ENCODE results near the gene KIAA1614.

The KIAA1614 gene

DNA sequence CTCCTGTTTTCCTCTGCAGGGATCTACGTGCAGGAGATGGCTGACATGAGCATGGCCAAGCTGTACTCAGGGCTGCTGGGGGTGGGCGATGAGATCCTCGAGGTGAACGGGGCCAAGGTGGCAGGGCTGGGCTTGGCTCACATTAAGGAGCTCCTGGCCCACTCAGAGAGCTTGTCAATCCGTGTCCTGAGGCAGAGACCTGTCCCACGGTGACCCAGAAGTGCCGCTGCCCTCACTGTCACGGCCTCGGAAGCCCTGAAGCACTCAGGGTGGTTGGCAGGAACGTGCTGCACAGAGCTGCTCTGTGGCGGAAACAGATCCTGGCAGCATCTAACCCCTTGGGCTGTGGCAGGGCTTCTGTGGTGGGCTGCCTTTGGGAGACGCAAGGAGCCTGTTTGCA lies 37.6 kb downstream of the KIAA1614 start:
- Histone ChIP-seq H3K27ac (replicated peaks) (no peak overlapping the region), H3K4me3 (replicated peaks; ENCODE audit: insufficient read depth, low read length) (no peak overlapping the region), H3K27me3 (ENCODE audit: insufficient read depth, poor library complexity, severe bottlenecking) (no peaks in the 10 kb centered on the region)
- TF ChIP-seq, protein P1, sequence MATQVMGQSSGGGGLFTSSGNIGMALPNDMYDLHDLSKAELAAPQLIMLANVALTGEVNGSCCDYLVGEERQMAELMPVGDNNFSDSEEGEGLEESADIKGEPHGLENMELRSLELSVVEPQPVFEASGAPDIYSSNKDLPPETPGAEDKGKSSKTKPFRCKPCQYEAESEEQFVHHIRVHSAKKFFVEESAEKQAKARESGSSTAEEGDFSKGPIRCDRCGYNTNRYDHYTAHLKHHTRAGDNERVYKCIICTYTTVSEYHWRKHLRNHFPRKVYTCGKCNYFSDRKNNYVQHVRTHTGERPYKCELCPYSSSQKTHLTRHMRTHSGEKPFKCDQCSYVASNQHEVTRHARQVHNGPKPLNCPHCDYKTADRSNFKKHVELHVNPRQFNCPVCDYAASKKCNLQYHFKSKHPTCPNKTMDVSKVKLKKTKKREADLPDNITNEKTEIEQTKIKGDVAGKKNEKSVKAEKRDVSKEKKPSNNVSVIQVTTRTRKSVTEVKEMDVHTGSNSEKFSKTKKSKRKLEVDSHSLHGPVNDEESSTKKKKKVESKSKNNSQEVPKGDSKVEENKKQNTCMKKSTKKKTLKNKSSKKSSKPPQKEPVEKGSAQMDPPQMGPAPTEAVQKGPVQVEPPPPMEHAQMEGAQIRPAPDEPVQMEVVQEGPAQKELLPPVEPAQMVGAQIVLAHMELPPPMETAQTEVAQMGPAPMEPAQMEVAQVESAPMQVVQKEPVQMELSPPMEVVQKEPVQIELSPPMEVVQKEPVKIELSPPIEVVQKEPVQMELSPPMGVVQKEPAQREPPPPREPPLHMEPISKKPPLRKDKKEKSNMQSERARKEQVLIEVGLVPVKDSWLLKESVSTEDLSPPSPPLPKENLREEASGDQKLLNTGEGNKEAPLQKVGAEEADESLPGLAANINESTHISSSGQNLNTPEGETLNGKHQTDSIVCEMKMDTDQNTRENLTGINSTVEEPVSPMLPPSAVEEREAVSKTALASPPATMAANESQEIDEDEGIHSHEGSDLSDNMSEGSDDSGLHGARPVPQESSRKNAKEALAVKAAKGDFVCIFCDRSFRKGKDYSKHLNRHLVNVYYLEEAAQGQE (IDR thresholded peaks at IDR 0.05; ENCODE audit: insufficient replicate concordance, low read depth), result no peak
- TF ChIP-seq POLR2AphosphoS5 (IDR thresholded peaks at IDR 0.05; ENCODE audit: low read depth), result no peak
- no peak for TF ChIP-seq SPI1 (IDR thresholded peaks at IDR 0.05; ENCODE audit: borderline replicate concordance, low read depth)
- TF ChIP-seq, protein P2, sequence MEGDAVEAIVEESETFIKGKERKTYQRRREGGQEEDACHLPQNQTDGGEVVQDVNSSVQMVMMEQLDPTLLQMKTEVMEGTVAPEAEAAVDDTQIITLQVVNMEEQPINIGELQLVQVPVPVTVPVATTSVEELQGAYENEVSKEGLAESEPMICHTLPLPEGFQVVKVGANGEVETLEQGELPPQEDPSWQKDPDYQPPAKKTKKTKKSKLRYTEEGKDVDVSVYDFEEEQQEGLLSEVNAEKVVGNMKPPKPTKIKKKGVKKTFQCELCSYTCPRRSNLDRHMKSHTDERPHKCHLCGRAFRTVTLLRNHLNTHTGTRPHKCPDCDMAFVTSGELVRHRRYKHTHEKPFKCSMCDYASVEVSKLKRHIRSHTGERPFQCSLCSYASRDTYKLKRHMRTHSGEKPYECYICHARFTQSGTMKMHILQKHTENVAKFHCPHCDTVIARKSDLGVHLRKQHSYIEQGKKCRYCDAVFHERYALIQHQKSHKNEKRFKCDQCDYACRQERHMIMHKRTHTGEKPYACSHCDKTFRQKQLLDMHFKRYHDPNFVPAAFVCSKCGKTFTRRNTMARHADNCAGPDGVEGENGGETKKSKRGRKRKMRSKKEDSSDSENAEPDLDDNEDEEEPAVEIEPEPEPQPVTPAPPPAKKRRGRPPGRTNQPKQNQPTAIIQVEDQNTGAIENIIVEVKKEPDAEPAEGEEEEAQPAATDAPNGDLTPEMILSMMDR (IDR thresholded peaks at IDR 0.05; ENCODE audit: insufficient read depth, low read length), result no peak
- no peak for TF ChIP-seq GABPA (IDR thresholded peaks at IDR 0.05; ENCODE audit: low read depth)
- DNase-seq (ENCODE audit: low read depth in 1 of 2, low spot score in 1 of 2), result no peak

DNA sequence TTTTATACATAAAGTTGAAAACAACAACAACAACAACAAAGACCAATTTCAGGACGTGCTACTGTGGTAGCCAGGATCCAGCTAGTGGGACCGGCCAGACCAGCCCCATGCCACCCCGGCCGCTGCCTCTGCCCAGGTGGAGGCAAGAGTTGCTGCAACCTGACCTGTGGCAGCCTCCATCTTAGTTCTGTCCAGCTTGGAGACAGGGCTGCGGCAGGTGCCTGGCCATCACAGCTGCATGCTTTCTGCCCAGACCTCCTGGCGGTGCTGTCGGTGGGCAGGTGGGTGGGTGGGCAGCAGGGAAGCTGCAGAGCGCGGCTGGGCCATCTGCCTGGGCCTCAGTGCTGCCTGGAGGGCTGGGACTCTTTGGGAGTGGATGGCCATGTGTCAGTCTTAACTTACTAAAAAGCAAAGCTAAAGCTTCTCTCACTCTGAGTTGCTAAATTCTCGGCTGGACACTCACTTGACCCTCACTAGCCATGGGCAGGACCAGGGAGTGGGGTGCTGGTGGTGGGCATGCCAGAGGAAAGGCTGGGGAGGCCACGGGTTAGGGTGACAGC lies 38.6 kb downstream of the KIAA1614 start:
- no peak for DNase-seq (ENCODE audit: low read depth in 1 of 2, low spot score in 1 of 2)
- H3K27me3 ChIP-seq (ENCODE audit: insufficient read depth, poor library complexity, severe bottlenecking), result no peaks in the 10 kb centered on the region
- H3K4me3 ChIP-seq (replicated peaks; ENCODE audit: insufficient read depth, low read length), result no peak overlapping the region
- no peak for TF ChIP-seq POLR2AphosphoS5 (IDR thresholded peaks at IDR 0.05; ENCODE audit: low read depth)
- TF ChIP-seq, protein P2 (IDR thresholded peaks at IDR 0.05; ENCODE audit: insufficient read depth, low read length), result no peak
- TF ChIP-seq, protein P1 (IDR thresholded peaks at IDR 0.05; ENCODE audit: insufficient replicate concordance, low read depth), result no peak
- no peak for TF ChIP-seq SPI1 (IDR thresholded peaks at IDR 0.05; ENCODE audit: borderline replicate concordance, low read depth)
- TF ChIP-seq GABPA (IDR thresholded peaks at IDR 0.05; ENCODE audit: low read depth), result no peak
- no peak overlapping the region for H3K27ac ChIP-seq (replicated peaks)

DNA sequence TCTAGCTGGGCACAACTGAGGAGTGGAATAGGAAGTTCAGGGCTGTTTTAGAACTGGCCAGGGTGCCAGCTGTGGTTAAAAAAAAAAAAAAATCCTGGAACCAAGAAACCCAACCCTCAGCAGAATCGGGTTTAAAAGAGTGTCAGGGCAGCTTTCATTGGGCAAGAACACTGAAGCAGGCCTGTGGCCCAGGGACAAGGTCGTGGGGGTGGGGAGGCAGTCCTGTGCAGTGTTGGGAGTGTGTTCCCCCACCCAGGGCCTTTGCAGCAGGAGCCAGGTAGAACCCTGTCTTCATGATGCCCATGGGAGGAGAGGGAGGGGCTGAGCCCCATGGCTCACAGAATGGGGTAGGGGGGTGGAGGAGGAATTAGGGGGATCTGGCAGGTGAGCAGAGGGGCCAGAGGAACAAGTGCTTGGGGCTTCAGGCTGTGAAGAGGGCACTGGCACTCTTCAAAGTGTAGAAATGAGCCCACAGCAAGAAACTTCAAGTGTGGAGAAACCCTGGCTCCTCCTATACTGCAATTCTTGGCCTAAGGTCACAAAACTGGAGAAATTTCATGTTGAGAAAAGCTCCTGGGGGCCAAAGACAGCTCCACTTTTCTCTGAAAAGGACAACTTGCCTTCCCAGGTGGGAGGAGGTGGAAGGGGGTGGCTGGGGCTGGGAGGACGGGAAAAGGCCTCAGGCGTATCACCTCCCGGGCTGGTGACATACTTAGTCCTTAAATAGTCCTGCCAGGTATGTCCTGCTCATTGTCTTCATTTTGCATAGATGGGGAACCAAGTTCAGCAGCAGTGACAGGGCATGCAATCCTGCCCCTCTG lies 39.3 kb downstream of the KIAA1614 start:
- TF ChIP-seq POLR2AphosphoS5 (IDR thresholded peaks at IDR 0.05; ENCODE audit: low read depth), result no peak
- TF ChIP-seq, protein P2 (IDR thresholded peaks at IDR 0.05; ENCODE audit: insufficient read depth, low read length), result no peak
- no peak for TF ChIP-seq SPI1 (IDR thresholded peaks at IDR 0.05; ENCODE audit: borderline replicate concordance, low read depth)
- TF ChIP-seq GABPA (IDR thresholded peaks at IDR 0.05; ENCODE audit: low read depth), result no peak
- TF ChIP-seq, protein P1 (IDR thresholded peaks at IDR 0.05; ENCODE audit: insufficient replicate concordance, low read depth), result no peak
- Histone ChIP-seq H3K4me3 (replicated peaks; ENCODE audit: insufficient read depth, low read length) (no peak overlapping the region), H3K27me3 (ENCODE audit: insufficient read depth, poor library complexity, severe bottlenecking) (no peaks in the 10 kb centered on the region), H3K27ac (replicated peaks) (no peak overlapping the region)
- no peak for DNase-seq (ENCODE audit: low read depth in 1 of 2, low spot score in 1 of 2)

Data from HL-60 (cell line).